Neural cell (in vitro differentiated cells): Measurements from ENCODE around the gene FGD3.

Experiments used
- CTCF ChIP-seq: fragments of 450-650 bp; IDR thresholded peaks from 2 replicates; pipeline ENCODE4 v1.5.1; 2014; ENCODE audit warnings: antibody characterized with exemption, mild to moderate bottlenecking, moderate library complexity; ENCODE audit not compliant: poor library complexity, severe bottlenecking
- EP300 ChIP-seq: fragments of 450-650 bp; conservative IDR thresholded peaks from 2 replicates; pipeline ENCODE4 v1.6.1; 2014; ENCODE audit warnings: antibody characterized with exemption, mild to moderate bottlenecking, moderate library complexity; ENCODE audit not compliant: poor library complexity, severe bottlenecking
- EZH2 ChIP-seq: fragments of 200-600, 300-800 bp; shearing (Covaris generic), sonication (generic); IDR thresholded peaks from 2 replicates; pipeline ENCODE4 v1.6.1; 2014; ENCODE audit warnings: antibody characterized with exemption, low read length, borderline replicate concordance, mild to moderate bottlenecking; ENCODE audit not compliant: insufficient read depth, poor library complexity, severe bottlenecking
- POLR2AphosphoS5 ChIP-seq: IDR thresholded peaks from 2 replicates; pipeline ENCODE4 v1.6.1; 2012
- RAD21 ChIP-seq: fragments of 450-650 bp; conservative IDR thresholded peaks from 2 replicates; pipeline ENCODE4 v1.6.1; 2014; ENCODE audit warnings: antibody characterized with exemption, mild to moderate bottlenecking, moderate library complexity
- TAF1 ChIP-seq: IDR thresholded peaks from 2 replicates; pipeline ENCODE4 v1.6.1; 2012; ENCODE audit warnings: low read depth

DNA sequence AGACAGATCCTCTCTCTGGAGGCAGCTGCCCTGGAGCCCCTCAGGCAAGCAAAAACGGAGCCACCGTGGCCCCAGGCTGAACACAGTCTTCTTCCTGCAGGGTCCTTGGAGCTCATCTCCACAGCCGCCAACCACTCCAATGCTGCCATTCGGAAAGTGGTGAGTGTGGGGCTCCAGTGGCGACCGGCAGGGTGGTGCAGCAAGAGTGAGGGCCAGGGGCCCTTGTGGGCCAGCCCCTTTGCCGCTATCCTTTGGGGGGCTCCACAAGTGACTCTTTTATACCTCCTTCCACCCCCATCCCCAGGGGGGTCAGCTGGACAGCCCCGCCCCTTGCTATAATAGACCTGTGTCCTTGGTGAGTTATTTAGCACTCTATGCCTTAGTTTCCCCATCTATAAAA, 63.8 kb downstream of the FGD3 start:
- TF ChIP-seq CTCF (no peak), POLR2AphosphoS5 (no peak), RAD21 (no peak), TAF1 (no peak), EP300 (no peak), EZH2 (no peak)
